SK-N-SH treated with all-trans-retinoic acid at 6 μM for 48 hours (cell line): ENCODE data around the gene LGALS13.

Source experiments
- ATAC-seq: fragments of 200-7000 bp; cut with Tn5 transposase; 3 replicates; pipeline ENCODE4 v1.9.1; 2020; ENCODE audit warnings: mild to moderate bottlenecking, moderate library complexity
- BACH2 ChIP-seq: fragments of 250-450 bp; sonication (Bioruptor Pico); IDR thresholded peaks from 2 replicates; pipeline ENCODE4 v1.9.0; 2021; ENCODE audit warnings: mild to moderate bottlenecking, borderline replicate concordance
- CREB5 ChIP-seq: fragments of 250-450 bp; sonication (Bioruptor Pico); IDR thresholded peaks from 2 replicates; pipeline ENCODE4 v1.5.1; 2020; ENCODE audit warnings: low read depth, mild to moderate bottlenecking, moderate library complexity
- CSDC2 ChIP-seq: fragments of 250-450 bp; sonication (Bioruptor Pico); IDR thresholded peaks from 2 replicates; pipeline ENCODE4 v1.5.0; 2020; ENCODE audit warnings: mild to moderate bottlenecking, moderate library complexity
- CSRNP3 ChIP-seq: fragments of 250-450 bp; sonication (Bioruptor Pico); IDR thresholded peaks from 2 replicates; pipeline ENCODE4 v1.5.1; 2021; ENCODE audit warnings: mild to moderate bottlenecking, moderate library complexity
- ESRRG ChIP-seq: fragments of 250-450 bp; sonication (Bioruptor Pico); IDR thresholded peaks from 2 replicates; pipeline ENCODE4 v1.6.1; 2021; ENCODE audit warnings: mild to moderate bottlenecking
- GLIS3 ChIP-seq: fragments of 250-450 bp; sonication (Bioruptor Pico); IDR thresholded peaks from 2 replicates; pipeline ENCODE4 v1.5.0; 2020; ENCODE audit warnings: mild to moderate bottlenecking, moderate library complexity
- ISL1 ChIP-seq: fragments of 250-450 bp; sonication (Bioruptor Pico); IDR thresholded peaks from 2 replicates; pipeline ENCODE4 v2.1.2; 2022; ENCODE audit warnings: mild to moderate bottlenecking, moderate library complexity
- OSR1 ChIP-seq: fragments of 250-450 bp; sonication (Bioruptor Pico); IDR thresholded peaks from 2 replicates; pipeline ENCODE4 v1.8.0; 2022; ENCODE audit warnings: moderate library complexity, mild to moderate bottlenecking, inconsistent platforms
- PATZ1 ChIP-seq: fragments of 250-450 bp; sonication (Bioruptor Pico); IDR thresholded peaks from 2 replicates; pipeline ENCODE4 v1.8.0; 2020; ENCODE audit warnings: mild to moderate bottlenecking, moderate library complexity, borderline replicate concordance
- POU6F1 ChIP-seq: fragments of 250-450 bp; sonication (Bioruptor Pico); IDR thresholded peaks from 2 replicates; pipeline ENCODE4 v1.8.0; 2021; ENCODE audit warnings: low read depth, mild to moderate bottlenecking, moderate library complexity, borderline replicate concordance
- PPARA ChIP-seq: fragments of 250-450 bp; sonication (Bioruptor Pico); IDR thresholded peaks from 2 replicates; pipeline ENCODE4 v1.5.0; 2020; ENCODE audit warnings: mild to moderate bottlenecking, borderline replicate concordance
- RARB ChIP-seq: fragments of 250-450 bp; sonication (Bioruptor Pico); IDR thresholded peaks from 2 replicates; pipeline ENCODE4 v1.8.0; 2021; ENCODE audit warnings: mild to moderate bottlenecking, moderate library complexity
- SNAI2 ChIP-seq: fragments of 250-450 bp; sonication (Bioruptor Pico); IDR thresholded peaks from 2 replicates; pipeline ENCODE4 v1.5.0; 2020; ENCODE audit warnings: mild to moderate bottlenecking, moderate library complexity
- TCF4 ChIP-seq: fragments of 250-450 bp; sonication (Bioruptor Pico); IDR thresholded peaks from 2 replicates; pipeline ENCODE4 v1.8.0; 2021; ENCODE audit warnings: mild to moderate bottlenecking, moderate library complexity, borderline replicate concordance
- TOX ChIP-seq: fragments of 250-450 bp; sonication (Bioruptor Pico); IDR thresholded peaks from 2 replicates; pipeline ENCODE4 v1.8.0; 2021; ENCODE audit warnings: mild to moderate bottlenecking, moderate library complexity, borderline replicate concordance
- TSHZ2 ChIP-seq: fragments of 250-450 bp; sonication (Bioruptor Pico); IDR thresholded peaks from 2 replicates; pipeline ENCODE4 v1.5.0; 2020; ENCODE audit warnings: mild to moderate bottlenecking, moderate library complexity
- ZC3H10 ChIP-seq: fragments of 250-450 bp; sonication (Bioruptor Pico); IDR thresholded peaks from 2 replicates; pipeline ENCODE4 v1.5.1; 2021; ENCODE audit warnings: mild to moderate bottlenecking, moderate library complexity
- ZFP3 ChIP-seq: fragments of 250-450 bp; sonication (Bioruptor Pico); IDR thresholded peaks from 2 replicates; pipeline ENCODE4 v1.5.0; 2020; ENCODE audit warnings: mild to moderate bottlenecking, moderate library complexity
- ZFP30 ChIP-seq: fragments of 450-650 bp; formaldehyde crosslinking; IDR thresholded peaks from 2 replicates; pipeline ENCODE4 v1.5.0; 2022; ENCODE audit warnings: mild to moderate bottlenecking, moderate library complexity
- ZNF565 ChIP-seq: fragments of 450-650 bp; formaldehyde crosslinking; conservative IDR thresholded peaks from 2 replicates; pipeline ENCODE4 v1.5.0; 2020; ENCODE audit warnings: low read depth, mild to moderate bottlenecking, moderate library complexity
- ZNF70 ChIP-seq: fragments of 450-650 bp; formaldehyde crosslinking; IDR thresholded peaks from 2 replicates; pipeline ENCODE4 v1.5.0; 2020; ENCODE audit warnings: mild to moderate bottlenecking, moderate library complexity
- ZNF8 ChIP-seq: fragments of 450-650 bp; formaldehyde crosslinking; IDR thresholded peaks from 2 replicates; pipeline ENCODE4 v1.5.0; 2020; ENCODE audit warnings: mild to moderate bottlenecking, moderate library complexity

The LGALS13 gene

GRCh38 chr19:39607561-39607960, 5.2 kb downstream of the LGALS13 start:
- TF ChIP-seq BACH2 (CRISPR knock-in tag) (no peak), RARB (CRISPR knock-in tag) (no peak), TSHZ2 (CRISPR knock-in tag) (no peak), OSR1 (CRISPR knock-in tag) (no peak), CREB5 (CRISPR knock-in tag) (no peak), PPARA (CRISPR knock-in tag) (no peak), SNAI2 (CRISPR knock-in tag) (no peak), TOX (CRISPR knock-in tag) (no peak), ZC3H10 (no peak), ZFP3 (CRISPR knock-in tag) (no peak), ZNF565 (CRISPR knock-in tag) (no peak), PATZ1 (CRISPR knock-in tag) (no peak), GLIS3 (CRISPR knock-in tag) (no peak), ESRRG (CRISPR knock-in tag) (no peak), TCF4 (CRISPR knock-in tag) (no peak), CSRNP3 (CRISPR knock-in tag) (no peak), ZNF70 (no peak), ZFP30 (CRISPR knock-in tag) (no peak), ISL1 (CRISPR knock-in tag) (no peak), ZNF8 (CRISPR knock-in tag) (no peak)
- TF ChIP-seq, all 23 proteins: peak for 0
- ATAC-seq, result no peak

- no peak for TF ChIP-seq GLIS3 (CRISPR knock-in tag)
- TF ChIP-seq BACH2 (CRISPR knock-in tag), result no peak
- TF ChIP-seq CREB5 (CRISPR knock-in tag), result no peak
- TF ChIP-seq ISL1 (CRISPR knock-in tag), result no peak
- TF ChIP-seq PPARA (CRISPR knock-in tag), result no peak
- TF ChIP-seq ZNF70, result no peak
- no peak for TF ChIP-seq CSDC2 (CRISPR knock-in tag)
- no peak for TF ChIP-seq POU6F1 (CRISPR knock-in tag)
- no peak for TF ChIP-seq OSR1 (CRISPR knock-in tag)
- TF ChIP-seq SNAI2 (CRISPR knock-in tag), result no peak
- no peak for TF ChIP-seq ZFP30 (CRISPR knock-in tag)
- TF ChIP-seq RARB (CRISPR knock-in tag), result no peak
- TF ChIP-seq ESRRG (CRISPR knock-in tag), result no peak
- TF ChIP-seq ZNF8 (CRISPR knock-in tag), result no peak
- no peak for TF ChIP-seq ZC3H10
- no peak for TF ChIP-seq TCF4 (CRISPR knock-in tag)
- no peak for ATAC-seq
These were observed 11.3 kb downstream of the LGALS13 start for GRCh38 chr19:39613597-39613996.
